ENCODE results near the gene LUZP2.

DNA sequence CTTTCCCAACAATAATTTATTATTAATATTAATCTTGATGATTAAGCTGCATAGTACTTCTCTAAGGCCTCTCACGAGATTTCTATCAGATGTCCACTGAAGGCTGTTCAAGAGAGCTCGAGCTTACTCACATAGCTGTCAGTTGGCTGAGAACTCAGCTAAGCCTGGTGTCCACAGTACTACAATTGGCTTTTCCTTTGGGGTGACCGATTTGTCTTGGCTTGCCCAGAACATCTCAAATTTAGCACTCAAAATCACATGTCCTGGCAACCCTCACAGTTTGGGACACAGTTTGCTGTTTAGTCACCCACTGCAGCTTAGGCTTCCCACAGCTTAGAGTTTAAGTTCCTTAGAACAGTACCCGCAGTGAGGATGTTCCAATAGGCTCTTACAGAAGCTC is 96.5 kb downstream of the LUZP2 start:
- TF ChIP-seq, protein P1, sequence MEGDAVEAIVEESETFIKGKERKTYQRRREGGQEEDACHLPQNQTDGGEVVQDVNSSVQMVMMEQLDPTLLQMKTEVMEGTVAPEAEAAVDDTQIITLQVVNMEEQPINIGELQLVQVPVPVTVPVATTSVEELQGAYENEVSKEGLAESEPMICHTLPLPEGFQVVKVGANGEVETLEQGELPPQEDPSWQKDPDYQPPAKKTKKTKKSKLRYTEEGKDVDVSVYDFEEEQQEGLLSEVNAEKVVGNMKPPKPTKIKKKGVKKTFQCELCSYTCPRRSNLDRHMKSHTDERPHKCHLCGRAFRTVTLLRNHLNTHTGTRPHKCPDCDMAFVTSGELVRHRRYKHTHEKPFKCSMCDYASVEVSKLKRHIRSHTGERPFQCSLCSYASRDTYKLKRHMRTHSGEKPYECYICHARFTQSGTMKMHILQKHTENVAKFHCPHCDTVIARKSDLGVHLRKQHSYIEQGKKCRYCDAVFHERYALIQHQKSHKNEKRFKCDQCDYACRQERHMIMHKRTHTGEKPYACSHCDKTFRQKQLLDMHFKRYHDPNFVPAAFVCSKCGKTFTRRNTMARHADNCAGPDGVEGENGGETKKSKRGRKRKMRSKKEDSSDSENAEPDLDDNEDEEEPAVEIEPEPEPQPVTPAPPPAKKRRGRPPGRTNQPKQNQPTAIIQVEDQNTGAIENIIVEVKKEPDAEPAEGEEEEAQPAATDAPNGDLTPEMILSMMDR (IDR thresholded peaks at IDR 0.05): no peak
- TF ChIP-seq POLR2A (IDR thresholded peaks at IDR 0.05): no peak
